B cell (primary cell): ENCODE measurements around the gene TBX1. TPM values are rescaled to one million over a fixed set of nuclear protein-coding genes. Genes with fewer than 3 reads are reported as not detected.

Source experiments
- ATAC-seq: fragments of 200-7000 bp; cut with Tn5 transposase; one replicate; pipeline ENCODE4 v1.10.0; 2021; ENCODE audit warnings: low read depth, mild to moderate bottlenecking, moderate number of reproducible peaks, moderate library complexity
- CTCF ChIA-PET: fragments of 350-600 bp; sonication (Branson Sonifier 250); formaldehyde crosslinking; loops from one replicate; lab custom pipeline; 2021; ENCODE audit warnings: antibody characterized with exemption, inconsistent platforms; lab: Charles Lee
- POLR2A ChIA-PET: fragments of 350-600 bp; sonication (Branson Sonifier 250); formaldehyde crosslinking; loops from one replicate; lab custom pipeline; 2021; ENCODE audit warnings: antibody characterized with exemption; lab: Charles Lee
- DNase-seq: peaks from one replicate; pipeline ENCODE4 v3.0.0; 2013
- H2AFZ ChIP-seq: 2 replicates; pipeline ENCODE4 v1.6.1; 2012; ENCODE audit warnings: mild to moderate bottlenecking, low read depth, low read length; ENCODE audit not compliant: insufficient read depth, poor library complexity, severe bottlenecking
- H3K27ac ChIP-seq, 2 donors: 1 replicate in 1 of 2; 2 replicates in 1 of 2; pipeline ENCODE4 v1.5.1; 2012 to 2013; ENCODE audit warnings: low read length in 2 of 2, mild to moderate bottlenecking in 2 of 2, moderate library complexity in 1 of 2
- H3K27me3 ChIP-seq, 4 experiments: fragments of 200-600 bp in 1 of 4; sonication (generic) in 1 of 4; replicated peaks in 1 of 4; 1 replicate in 2 of 4; 2 replicates in 2 of 4; pipeline versions ENCODE4 v1.6.1 to v1.7.0; 2013 to 2016; ENCODE audit warnings: low read length in 3 of 4, mild to moderate bottlenecking in 2 of 4, mixed read lengths in 1 of 4, moderate library complexity in 1 of 4; ENCODE audit not compliant: insufficient read depth in 4 of 4, control insufficient read depth in 3 of 4; ENCODE audit errors: control extremely low read depth in 1 of 4
- H3K36me3 ChIP-seq, 2 experiments: replicated peaks in 1 of 2; 1 replicate in 1 of 2; 2 replicates in 1 of 2; pipeline versions ENCODE4 v1.6.1 to v1.7.1; 2013; ENCODE audit warnings: low read length in 1 of 2; ENCODE audit not compliant: insufficient read depth in 2 of 2, control insufficient read depth in 1 of 2; ENCODE audit errors: control extremely low read depth in 1 of 2, extremely low read depth in 1 of 2
- H3K4me1 ChIP-seq, 2 donors: fragments of 200-600 bp in 1 of 2; sonication (generic) in 1 of 2; 1 replicate in 1 of 2; 2 replicates in 1 of 2; pipeline versions ENCODE4 v1.5.1 to v1.6.1; 2013 to 2017; ENCODE audit warnings: low read length in 2 of 2; ENCODE audit not compliant: control insufficient read depth in 2 of 2, insufficient read depth in 2 of 2
- H3K4me2 ChIP-seq: replicated peaks from 2 replicates; pipeline ENCODE3; 2012; ENCODE audit warnings: mild to moderate bottlenecking, low read depth, low read length; ENCODE audit not compliant: poor library complexity, severe bottlenecking
- H3K4me3 ChIP-seq, 5 experiments: fragments of 200-600 bp in 1 of 5; sonication (generic) in 1 of 5; 1 replicate in 3 of 5; 2 replicates in 2 of 5; pipeline versions ENCODE4 v1.5.1 to v1.7.0; 2011 to 2016; ENCODE audit warnings: low read length in 4 of 5, mild to moderate bottlenecking in 4 of 5, low read depth in 2 of 5, control low read depth in 1 of 5, moderate library complexity in 1 of 5; ENCODE audit not compliant: insufficient read depth in 1 of 5; ENCODE audit errors: control extremely low read depth in 1 of 5, extremely low read depth in 1 of 5
- H3K79me2 ChIP-seq: fragments of 200-600 bp; sonication (generic); one replicate; pipeline ENCODE4 v1.6.0; 2016; ENCODE audit warnings: low read length; ENCODE audit not compliant: control insufficient read depth, insufficient read depth
- H3K9ac ChIP-seq: fragments of 200-600 bp; sonication (generic); 2 replicates; pipeline ENCODE4 v1.6.1; 2017; ENCODE audit warnings: mild to moderate bottlenecking, low read length, moderate library complexity
- H3K9me3 ChIP-seq, 3 donors: one replicate each; pipeline versions ENCODE4 v1.6.1 to v1.7.1; 2013; ENCODE audit warnings: low read length in 2 of 3; ENCODE audit not compliant: control insufficient read depth in 2 of 3, insufficient read depth in 1 of 3; ENCODE audit errors: control extremely low read depth in 1 of 3
- H4K20me1 ChIP-seq: 2 replicates; pipeline ENCODE4 v1.6.0; 2012; ENCODE audit warnings: mild to moderate bottlenecking, low read length; ENCODE audit not compliant: insufficient read depth, control insufficient read depth, poor library complexity, severe bottlenecking
- H3K27ac Mint-ChIP-seq: one replicate; pipeline ENCODE4 v1.8.0; 2021; ENCODE audit warnings: mixed read lengths
- H3K27me3 Mint-ChIP-seq: one replicate; pipeline ENCODE4 v1.8.0; 2021; ENCODE audit warnings: mixed read lengths
- H3K4me1 Mint-ChIP-seq: one replicate; pipeline ENCODE4 v1.8.0; 2021; ENCODE audit warnings: mixed read lengths
- H3K4me3 Mint-ChIP-seq: one replicate; pipeline ENCODE4 v1.8.0; 2021; ENCODE audit warnings: mixed read lengths
- H3K9me3 Mint-ChIP-seq: one replicate; pipeline ENCODE4 v1.8.0; 2022; ENCODE audit warnings: mixed read lengths; ENCODE audit not compliant: insufficient read depth
- EZH2 ChIP-seq: IDR thresholded peaks from 2 replicates; pipeline ENCODE4 v1.6.1; 2012; ENCODE audit warnings: borderline replicate concordance, low read depth, mild to moderate bottlenecking, moderate library complexity, low read length; ENCODE audit not compliant: insufficient read depth, poor library complexity, severe bottlenecking
- WGBS: methylation state at CpG from one replicate; pipeline ENCODE4 v1.1.5; 2013; ENCODE audit warnings: missing lambda C conversion rate; ENCODE audit not compliant: insufficient coverage; 5-methylcytosine and 5-hydroxymethylcytosine counted together
- intact Hi-C: fragments of 100-400 bp; cut with micrococcal nuclease; formaldehyde crosslinking; loops from one replicate; pipeline ENCODE4 v1.10.0; 2022
- polyA plus RNA-seq: library from polyadenylated mRNA; depleted of rRNA; stranded (reverse); fragments of >200 nt; gene quantifications from 2 replicates; pipeline ENCODE4 v1.2.3, GENCODE V29; 2012
- total RNA-seq, 2 donors: library from RNA; stranded (reverse); fragments of 120-200 nt in 1 of 2; gene quantifications; 1 replicate in 1 of 2; 2 replicates in 1 of 2; pipeline versions ENCODE4 v1.2.3 to v1.2.4, GENCODE V29; 2013 to 2022
- TF ChIP-seq, protein P1 (sequence below): fragments of 200-600 bp; IDR thresholded peaks from one replicate; pipeline ENCODE4 v1.8.0; 2022; ENCODE audit warnings: antibody characterized with exemption, mild to moderate bottlenecking

TBX1 gene
- total and polyA plus RNA-seq, 2 donors (not counting 1 experiment from before 2014, with no cell fraction given): not detected

DNA sequence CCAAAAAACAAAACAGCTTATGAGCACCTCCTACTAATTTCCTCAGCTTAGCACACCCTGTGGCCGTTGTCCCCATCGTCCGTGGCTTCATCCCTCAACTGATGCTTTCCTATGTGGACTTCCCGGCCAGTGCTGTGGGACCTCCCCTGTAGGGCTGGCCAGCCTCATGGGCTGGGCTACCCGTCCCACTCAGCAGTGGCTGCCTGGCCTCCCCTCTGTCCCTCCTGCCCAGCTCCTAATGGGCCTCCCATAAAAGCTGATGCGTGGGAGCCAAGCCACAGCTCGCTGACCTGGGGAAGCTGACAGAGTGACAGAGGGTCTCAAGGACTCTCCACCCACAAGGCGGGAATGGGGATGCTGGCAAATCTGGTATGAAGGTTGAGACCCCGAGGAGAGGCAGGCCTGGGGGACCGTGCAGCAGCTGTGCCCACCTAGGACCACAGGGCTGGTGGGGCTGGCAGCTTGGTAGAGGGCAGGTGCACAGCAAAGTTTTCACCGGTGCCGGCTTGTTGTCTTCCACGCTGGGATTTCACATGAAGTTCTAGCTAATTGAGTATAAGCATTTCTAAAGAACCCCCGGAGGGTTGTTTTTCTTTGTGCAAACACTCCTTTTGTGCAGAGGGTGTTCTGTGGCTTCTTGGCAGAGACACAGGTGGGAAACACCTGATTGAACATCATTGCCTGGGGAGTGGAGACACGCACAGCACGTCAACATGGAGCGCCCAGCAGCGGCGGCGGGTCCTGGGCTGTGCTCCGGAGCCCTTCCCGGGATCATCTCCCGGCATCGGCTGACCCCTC, 23.2 kb downstream of the TBX1 start:
- no peak overlapping the region for H3K4me3 ChIP-seq
- peaks cover 0 to 4% of the 10 kb centered on the region in 2 donors for H3K4me1 ChIP-seq
- Mint-ChIP-seq H3K27me3 (peaks cover 14% of the 10 kb centered on the region), H3K4me1 (peaks cover 7% of the 10 kb centered on the region), H3K4me3 (no peak overlapping the region), H3K27ac (no peak overlapping the region), H3K9me3 (no peaks in the 10 kb centered on the region)
- no peak overlapping the region for H3K4me2 ChIP-seq
- H3K27ac ChIP-seq: no peak overlapping the region
- H4K20me1 ChIP-seq: no peaks in the 10 kb centered on the region
- peaks cover 0 to 15% (median 2%) of the 10 kb centered on the region in 4 experiments for H3K27me3 ChIP-seq
- no peak overlapping the region for H2AFZ ChIP-seq
- H3K79me2 ChIP-seq: no peaks in the 10 kb centered on the region
- no peaks in the 10 kb centered on the region for H3K9me3 ChIP-seq
- ChIA-PET POLR2A (no interaction called here), CTCF (no interaction called here)
- H3K9ac ChIP-seq: no peak overlapping the region
- TF ChIP-seq, protein P1, sequence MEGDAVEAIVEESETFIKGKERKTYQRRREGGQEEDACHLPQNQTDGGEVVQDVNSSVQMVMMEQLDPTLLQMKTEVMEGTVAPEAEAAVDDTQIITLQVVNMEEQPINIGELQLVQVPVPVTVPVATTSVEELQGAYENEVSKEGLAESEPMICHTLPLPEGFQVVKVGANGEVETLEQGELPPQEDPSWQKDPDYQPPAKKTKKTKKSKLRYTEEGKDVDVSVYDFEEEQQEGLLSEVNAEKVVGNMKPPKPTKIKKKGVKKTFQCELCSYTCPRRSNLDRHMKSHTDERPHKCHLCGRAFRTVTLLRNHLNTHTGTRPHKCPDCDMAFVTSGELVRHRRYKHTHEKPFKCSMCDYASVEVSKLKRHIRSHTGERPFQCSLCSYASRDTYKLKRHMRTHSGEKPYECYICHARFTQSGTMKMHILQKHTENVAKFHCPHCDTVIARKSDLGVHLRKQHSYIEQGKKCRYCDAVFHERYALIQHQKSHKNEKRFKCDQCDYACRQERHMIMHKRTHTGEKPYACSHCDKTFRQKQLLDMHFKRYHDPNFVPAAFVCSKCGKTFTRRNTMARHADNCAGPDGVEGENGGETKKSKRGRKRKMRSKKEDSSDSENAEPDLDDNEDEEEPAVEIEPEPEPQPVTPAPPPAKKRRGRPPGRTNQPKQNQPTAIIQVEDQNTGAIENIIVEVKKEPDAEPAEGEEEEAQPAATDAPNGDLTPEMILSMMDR: no peak
- TF ChIP-seq EZH2: no peak
- ATAC-seq (no peak), DNase-seq (no peak)
- intact Hi-C loops: no loop called here
- H3K36me3 ChIP-seq: no peaks in the 10 kb centered on the region
- WGBS: 93% methylated on average over 22 of the region's 24 CpGs
